Neural progenitor cell (in vitro differentiated cells): ENCODE measurements around the gene RFPL1. TPM values are rescaled to one million over a fixed set of nuclear protein-coding genes. Genes with fewer than 3 reads are reported as not detected.
A peak's percentile ranks its signal among the peaks of the same experiment; 100 is the strongest.
"Not testable (repeated sequence)": the region's sequence is repeated elsewhere in the genome, so short reads cannot be mapped to it uniquely, and the experiment has no call there.

ENCODE experiments used
- DNase-seq: peaks from one replicate; pipeline ENCODE4 v3.0.0-alpha.2; 2016; ENCODE audit warnings: low spot score
- H2AFZ ChIP-seq: fragments of 200-600 bp; sonication (generic); replicated peaks from 2 replicates; pipeline ENCODE4 v1.6.1; 2016; ENCODE audit warnings: antibody characterized with exemption
- H3F3A ChIP-seq: fragments of 200-600 bp; sonication (generic); 2 replicates; pipeline ENCODE4 v1.6.1; 2016; ENCODE audit warnings: antibody characterized with exemption, low read depth
- H3K27ac ChIP-seq: fragments of 200-600 bp; sonication (generic); 2 replicates; pipeline ENCODE4 v1.5.1; 2016; ENCODE audit warnings: mild to moderate bottlenecking
- H3K27me3 ChIP-seq: fragments of 200-600 bp; sonication (generic); 2 replicates; pipeline ENCODE4 v1.6.1; 2016; ENCODE audit warnings: mild to moderate bottlenecking, moderate library complexity
- H3K36me3 ChIP-seq: fragments of 200-600 bp; sonication (generic); 2 replicates; pipeline ENCODE4 v1.5.1; 2016
- H3K4me1 ChIP-seq: fragments of 200-600 bp; sonication (generic); 2 replicates; pipeline ENCODE4 v1.6.1; 2016; ENCODE audit warnings: mixed run types
- H3K4me2 ChIP-seq: fragments of 200-600 bp; sonication (generic); 2 replicates; pipeline ENCODE4 v1.6.1; 2016
- H3K4me3 ChIP-seq: fragments of 200-600 bp; sonication (generic); 2 replicates; pipeline ENCODE4 v1.5.1; 2016
- H3K79me2 ChIP-seq: fragments of 200-600 bp; sonication (generic); 2 replicates; pipeline ENCODE4 v1.6.1; 2016; ENCODE audit warnings: low read depth
- H3K9ac ChIP-seq: fragments of 200-600 bp; sonication (generic); 2 replicates; pipeline ENCODE4 v1.6.1; 2016
- H3K9me3 ChIP-seq: fragments of 200-600 bp; sonication (generic); 2 replicates; pipeline ENCODE4 v1.5.1; 2016; ENCODE audit warnings: low read depth
- H4K20me1 ChIP-seq: fragments of 200-600 bp; sonication (generic); 2 replicates; pipeline ENCODE4 v1.6.1; 2016; ENCODE audit warnings: low read depth
- H3K27ac Mint-ChIP-seq: 3 replicates; pipeline ENCODE4 v1.8.0; 2021; ENCODE audit warnings: mixed read lengths
- H3K27me3 Mint-ChIP-seq: 2 replicates; pipeline ENCODE4 v1.8.0; 2022; ENCODE audit warnings: low read depth, mild to moderate bottlenecking, inconsistent platforms, moderate library complexity, mixed read lengths; ENCODE audit not compliant: insufficient read depth
- H3K36me3 Mint-ChIP-seq: 3 replicates; pipeline ENCODE4 v1.8.0; 2021; ENCODE audit warnings: mixed read lengths
- H3K4me1 Mint-ChIP-seq: 3 replicates; pipeline ENCODE4 v1.8.0; 2021; ENCODE audit warnings: mixed read lengths
- H3K4me3 Mint-ChIP-seq: 3 replicates; pipeline ENCODE4 v1.8.0; 2021; ENCODE audit warnings: mild to moderate bottlenecking, moderate library complexity, mixed read lengths
- H3K9me3 Mint-ChIP-seq: 3 replicates; pipeline ENCODE4 v1.8.0; 2020; ENCODE audit warnings: mixed read lengths
- CTCF ChIP-seq: fragments of 200-600 bp; sonication (generic); IDR thresholded peaks from 2 replicates; pipeline ENCODE4 v1.5.1; 2017; ENCODE audit warnings: antibody characterized with exemption, mild to moderate bottlenecking
- EZH2 ChIP-seq: fragments of 200-600 bp; sonication (generic); IDR thresholded peaks from 2 replicates; pipeline ENCODE4 v1.6.1; 2017; ENCODE audit warnings: antibody characterized with exemption, mild to moderate bottlenecking, moderate library complexity
- EZH2phosphoT487 ChIP-seq: fragments of 200-600 bp; sonication (generic); IDR thresholded peaks from 2 replicates; pipeline ENCODE4 v1.6.1; 2017; ENCODE audit warnings: antibody characterized with exemption
- total RNA-seq: library from RNA; depleted of rRNA; stranded (reverse); fragments of >200 nt; gene quantifications from 2 replicates; pipeline ENCODE4 v1.2.3, GENCODE V29; 2015; ENCODE audit warnings: low replicate concordance

Gene RFPL1
- total RNA-seq, 1 donor from 2014 or later = not detected

- DNase-seq, H3K4me1 ChIP-seq, H2AFZ ChIP-seq, H3F3A ChIP-seq, H3K36me3 Mint-ChIP-seq, H3K4me1 Mint-ChIP-seq, H4K20me1 ChIP-seq, H3K27me3 ChIP-seq, H3K9me3 Mint-ChIP-seq, H3K4me3 Mint-ChIP-seq, H3K27ac ChIP-seq, H3K4me2 ChIP-seq, H3K9me3 ChIP-seq, H3K79me2 ChIP-seq, H3K36me3 ChIP-seq, H3K27me3 Mint-ChIP-seq, H3K27ac Mint-ChIP-seq, H3K4me3 ChIP-seq, H3K9ac ChIP-seq: not testable (repeated sequence)
- peak; percentile 59 for TF ChIP-seq CTCF
Observed at GRCh38 chr22:29412772-29413171, 25.6 kb upstream of the RFPL1 start.

GRCh38 chr22:29414951-29415591 is 23.3 kb upstream of the RFPL1 start:
- peak; percentile 65 for DNase-seq
- not testable (repeated sequence) for H3K27me3 Mint-ChIP-seq, H3K4me1 ChIP-seq, H3K27ac Mint-ChIP-seq, H3K36me3 ChIP-seq, H3K79me2 ChIP-seq, H3K4me3 Mint-ChIP-seq, H3K9me3 Mint-ChIP-seq, H3K9me3 ChIP-seq, H3K27me3 ChIP-seq, H3K27ac ChIP-seq, H3K36me3 Mint-ChIP-seq, H3F3A ChIP-seq, H3K4me3 ChIP-seq, H4K20me1 ChIP-seq, H3K9ac ChIP-seq
- Histone ChIP-seq H2AFZ (peak overlapping the region; percentile 87), H3K4me2 (peak overlapping the region; percentile 17)
- H3K4me1 Mint-ChIP-seq = peaks cover 11% of the 10 kb centered on the region

- H3K4me3 ChIP-seq, H3K9ac ChIP-seq, H3K27me3 ChIP-seq, H3K36me3 ChIP-seq, DNase-seq, H3K27ac ChIP-seq, H3K36me3 Mint-ChIP-seq, H4K20me1 ChIP-seq, H3F3A ChIP-seq, H3K9me3 Mint-ChIP-seq, H3K9me3 ChIP-seq, H2AFZ ChIP-seq, H3K79me2 ChIP-seq, H3K4me3 Mint-ChIP-seq, H3K27ac Mint-ChIP-seq, H3K27me3 Mint-ChIP-seq, H3K4me2 ChIP-seq: not testable (repeated sequence)
- H3K4me1 ChIP-seq = peaks cover 10% of the 10 kb centered on the region
- peaks cover 13% of the 10 kb centered on the region for H3K4me1 Mint-ChIP-seq
Observed at GRCh38 chr22:29418704-29419103, 19.7 kb upstream of the RFPL1 start.

- Mint-ChIP-seq H3K27me3 (no peaks in the 10 kb centered on the region), H3K27ac (no peak overlapping the region)
Observed at GRCh38 chr22:29426476-29426875, 11.9 kb upstream of the RFPL1 start.

More at GRCh38 chr22:29426476-29426875, 11.9 kb upstream of the RFPL1 start:
- Histone ChIP-seq H3K9ac (no peak overlapping the region), H4K20me1 (no peaks in the 10 kb centered on the region), H2AFZ (no peak overlapping the region), H3F3A (no peaks in the 10 kb centered on the region), H3K27me3 (no peaks in the 10 kb centered on the region), H3K4me2 (no peak overlapping the region), H3K36me3 (no peaks in the 10 kb centered on the region), H3K79me2 (no peaks in the 10 kb centered on the region), H3K4me3 (no peak overlapping the region), H3K9me3 (no peaks in the 10 kb centered on the region), H3K27ac (no peak overlapping the region), H3K4me1 (peaks cover 5% of the 10 kb centered on the region)
- H3K36me3 Mint-ChIP-seq = no peaks in the 10 kb centered on the region
- H3K4me3 Mint-ChIP-seq = no peak overlapping the region
- TF ChIP-seq CTCF (no peak), EZH2phosphoT487 (no peak), EZH2 (no peak)
- no peak for DNase-seq
- H3K9me3 Mint-ChIP-seq = no peaks in the 10 kb centered on the region
- no peaks in the 10 kb centered on the region for H3K4me1 Mint-ChIP-seq
